Gastrocnemius medialis (tissue), 4 donors: Measurements from ENCODE around the gene GALNT13.

Source experiments
- POLR2A ChIP-seq, 2 donors: fragments of 450-650 bp; IDR thresholded peaks; one replicate each; pipeline ENCODE4 v1.6.1; 2017; ENCODE audit warnings: antibody characterized with exemption in 2 of 2, mild to moderate bottlenecking in 2 of 2, moderate library complexity in 2 of 2
- TF ChIP-seq, protein P1 (sequence below), 5 experiments: fragments of 450-650 bp in 3 of 5; fragments of 200-600 bp in 2 of 5; sonication (generic) in 2 of 5; IDR thresholded peaks in 4 of 5; conservative IDR thresholded peaks in 1 of 5; 1 replicate in 4 of 5; 2 replicates in 1 of 5; pipeline ENCODE4 v1.5.1; 2016 to 2019; ENCODE audit warnings: antibody characterized with exemption in 5 of 5, mild to moderate bottlenecking in 3 of 5, moderate library complexity in 3 of 5

DNA sequence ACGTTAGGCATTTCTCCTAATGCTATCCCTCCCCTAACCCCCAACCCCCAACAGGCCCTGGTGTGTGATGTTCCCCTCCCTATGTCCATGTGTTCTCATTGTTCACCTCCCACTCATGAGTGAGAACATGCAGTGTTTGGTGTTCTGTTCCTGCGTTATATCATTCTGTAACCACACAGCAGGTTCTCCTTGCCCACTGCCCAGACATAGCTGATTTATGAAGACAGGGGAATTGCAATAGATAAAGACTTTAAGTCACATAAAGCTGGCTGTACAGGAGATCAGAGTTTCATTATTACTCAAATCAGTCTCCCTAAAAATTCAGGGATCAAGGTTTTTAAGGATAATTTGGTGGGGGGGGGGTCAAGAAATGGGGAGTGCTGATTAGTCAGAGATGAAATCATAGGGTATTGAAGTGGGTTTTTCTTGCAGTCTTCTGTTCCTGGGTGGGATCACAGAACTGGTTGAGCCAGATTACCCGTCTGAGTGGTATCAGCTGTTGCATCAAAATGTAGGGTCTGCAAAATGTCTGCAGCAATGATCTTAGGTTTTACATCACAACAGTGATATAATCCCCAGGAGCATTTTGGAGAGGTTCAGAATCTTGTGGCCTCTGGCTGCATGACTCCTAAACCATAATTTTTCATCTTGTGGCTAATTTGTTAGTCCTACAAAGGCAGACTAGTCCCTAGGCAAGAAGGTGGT is 434.7 kb downstream of the GALNT13 start:
- TF ChIP-seq, protein P1, sequence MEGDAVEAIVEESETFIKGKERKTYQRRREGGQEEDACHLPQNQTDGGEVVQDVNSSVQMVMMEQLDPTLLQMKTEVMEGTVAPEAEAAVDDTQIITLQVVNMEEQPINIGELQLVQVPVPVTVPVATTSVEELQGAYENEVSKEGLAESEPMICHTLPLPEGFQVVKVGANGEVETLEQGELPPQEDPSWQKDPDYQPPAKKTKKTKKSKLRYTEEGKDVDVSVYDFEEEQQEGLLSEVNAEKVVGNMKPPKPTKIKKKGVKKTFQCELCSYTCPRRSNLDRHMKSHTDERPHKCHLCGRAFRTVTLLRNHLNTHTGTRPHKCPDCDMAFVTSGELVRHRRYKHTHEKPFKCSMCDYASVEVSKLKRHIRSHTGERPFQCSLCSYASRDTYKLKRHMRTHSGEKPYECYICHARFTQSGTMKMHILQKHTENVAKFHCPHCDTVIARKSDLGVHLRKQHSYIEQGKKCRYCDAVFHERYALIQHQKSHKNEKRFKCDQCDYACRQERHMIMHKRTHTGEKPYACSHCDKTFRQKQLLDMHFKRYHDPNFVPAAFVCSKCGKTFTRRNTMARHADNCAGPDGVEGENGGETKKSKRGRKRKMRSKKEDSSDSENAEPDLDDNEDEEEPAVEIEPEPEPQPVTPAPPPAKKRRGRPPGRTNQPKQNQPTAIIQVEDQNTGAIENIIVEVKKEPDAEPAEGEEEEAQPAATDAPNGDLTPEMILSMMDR (IDR thresholded peaks at IDR 0.05 in 4 of 5, conservative IDR thresholded peaks at IDR 0.05 in 1 of 5), result no peak
- no peak for TF ChIP-seq POLR2A (IDR thresholded peaks at IDR 0.05)
